HepG2 (cell line): ENCODE measurements around the gene TEC. TPM values are rescaled to one million over a fixed set of nuclear protein-coding genes. Genes with fewer than 3 reads are reported as not detected.

Experiments used
- ATAC-seq: fragments of 200-7000 bp; cut with Tn5 transposase; 3 replicates; pipeline ENCODE4 v1.9.1; 2020; ENCODE audit warnings: mild to moderate bottlenecking, moderate library complexity
- BruUV-seq: library from RNA; stranded (reverse); fragments of 400-500 nt; replicated peaks from 2 replicates; lab custom pipeline; 2021; lab: Mats Ljungman, UMichigan
- CTCF ChIA-PET: fragments of 300-600 bp; formaldehyde crosslinking; extraction: SDS; loops from one replicate; lab custom pipeline; 2021; ENCODE audit warnings: low total read pairs, inconsistent platforms, low intra/inter-chr PET ratio; lab: Yijun Ruan, JAX
- POLR2A ChIA-PET: fragments of 350-600 bp; sonication (Branson Sonifier 250); formaldehyde crosslinking; loops from one replicate; lab custom pipeline; 2020; ENCODE audit warnings: antibody characterized with exemption, inconsistent platforms; lab: Yijun Ruan, JAX
- DNase-seq: peaks from one replicate; pipeline ENCODE4 v3.0.0-alpha.2; 2015; ENCODE audit warnings: low spot score
- FAIRE-seq: peaks from 3 replicates; lab custom pipeline; 2011; peaks lifted over from hg19 to GRCh38; lab: Jason Lieb, UNC
- H2AFZ ChIP-seq: one replicate; pipeline ENCODE4 v1.6.1; 2011; ENCODE audit warnings: low read length, inconsistent platforms
- H3K27ac ChIP-seq: fragments of 300-600 bp; 3 replicates; pipeline ENCODE4 v1.8.0; 2011; ENCODE audit warnings: mixed run types, mild to moderate bottlenecking, mixed read lengths, low read length, inconsistent platforms; ENCODE audit not compliant: insufficient read depth; ENCODE audit errors: extremely low read length
- H3K27me3 ChIP-seq, 2 experiments: fragments of 200-600 bp in 1 of 2; 2 replicates in 1 of 2; 3 replicates in 1 of 2; pipeline versions ENCODE4 v1.6.0 to v1.8.0; 2011; ENCODE audit warnings: low read length in 2 of 2, mild to moderate bottlenecking in 2 of 2, moderate library complexity in 2 of 2, inconsistent platforms in 1 of 2; ENCODE audit not compliant: insufficient read depth in 2 of 2, control insufficient read depth in 1 of 2
- H3K36me3 ChIP-seq, 2 experiments: fragments of 200-600 bp in 1 of 2; replicated peaks in 1 of 2; 2 replicates in 1 of 2; 3 replicates in 1 of 2; pipeline versions ENCODE4 v1.5.1 to v1.8.0; 2011; ENCODE audit warnings: low read length in 2 of 2, inconsistent platforms in 1 of 2; ENCODE audit not compliant: insufficient read depth in 2 of 2, control insufficient read depth in 1 of 2
- H3K4me1 ChIP-seq: 2 replicates; pipeline ENCODE4 v1.5.1; 2012; ENCODE audit warnings: low read length, inconsistent platforms; ENCODE audit not compliant: insufficient read depth
- H3K4me2 ChIP-seq: 2 replicates; pipeline ENCODE4 v1.6.0; 2011; ENCODE audit warnings: low read depth, low read length, inconsistent platforms
- H3K4me3 ChIP-seq, 3 experiments: fragments of 200-600 bp in 1 of 3; sonication (generic), shearing (Covaris generic) in 1 of 3; replicated peaks in 1 of 3; 2 replicates each; pipeline ENCODE4 v1.5.1; 2011 to 2016; ENCODE audit warnings: low read length in 3 of 3, inconsistent platforms in 2 of 3, low read depth in 2 of 3, mild to moderate bottlenecking in 2 of 3, control low read depth in 1 of 3, mixed read lengths in 1 of 3; ENCODE audit not compliant: insufficient read depth in 1 of 3
- H3K79me2 ChIP-seq: one replicate; pipeline ENCODE4 v1.6.1; 2011; ENCODE audit warnings: low read length, inconsistent platforms; ENCODE audit not compliant: insufficient read depth
- H3K9ac ChIP-seq: 2 replicates; pipeline ENCODE4 v1.6.0; 2011; ENCODE audit warnings: mild to moderate bottlenecking, low read depth, low read length, inconsistent platforms; ENCODE audit not compliant: insufficient read depth
- H3K9me3 ChIP-seq: 2 replicates; pipeline ENCODE4 v1.5.1; 2012; ENCODE audit warnings: mild to moderate bottlenecking, low read length
- H4K20me1 ChIP-seq: 2 replicates; pipeline ENCODE4 v1.6.0; 2011; ENCODE audit warnings: inconsistent platforms, mild to moderate bottlenecking, low read length, moderate library complexity; ENCODE audit not compliant: insufficient read depth
- CBFB ChIP-seq: sonication (generic); formaldehyde crosslinking; IDR thresholded peaks from 2 replicates; pipeline ENCODE4 v1.4.0; 2020; ENCODE audit warnings: missing genetic modification reagents
- FOXC1 ChIP-seq: sonication (generic); formaldehyde crosslinking; IDR thresholded peaks from 2 replicates; pipeline ENCODE4 v1.8.0; 2022; ENCODE audit warnings: mild to moderate bottlenecking, missing genetic modification reagents, borderline replicate concordance
- FOXM1 ChIP-seq: sonication (generic); formaldehyde crosslinking; IDR thresholded peaks from 2 replicates; pipeline ENCODE4 v1.5.0; 2020; ENCODE audit warnings: missing genetic modification reagents
- JARID2 ChIP-seq: sonication (generic); formaldehyde crosslinking; IDR thresholded peaks from 2 replicates; pipeline ENCODE4 v1.8.1; 2023; ENCODE audit warnings: missing genetic modification reagents, inconsistent platforms; ENCODE audit not compliant: insufficient replicate concordance
- JUNB ChIP-seq: sonication (generic); formaldehyde crosslinking; IDR thresholded peaks from 2 replicates; pipeline ENCODE4 v1.8.0; 2022; ENCODE audit warnings: missing genetic modification reagents, mild to moderate bottlenecking, borderline replicate concordance
- KLF11 ChIP-seq: IDR thresholded peaks from 2 replicates; pipeline ENCODE4 v1.6.1; 2016; ENCODE audit warnings: missing compliant biosample characterization
- RELA ChIP-seq: sonication (generic); formaldehyde crosslinking; IDR thresholded peaks from 2 replicates; pipeline ENCODE4 v1.4.0; 2020; ENCODE audit warnings: missing genetic modification reagents
- RORA ChIP-seq: sonication (generic); formaldehyde crosslinking; IDR thresholded peaks from 2 replicates; pipeline ENCODE4 v1.5.0; 2020; ENCODE audit warnings: mild to moderate bottlenecking, missing genetic modification reagents, moderate library complexity
- SRY ChIP-seq: sonication (generic); formaldehyde crosslinking; IDR thresholded peaks from 2 replicates; pipeline ENCODE4 v1.8.0; 2022; ENCODE audit warnings: mild to moderate bottlenecking, missing genetic modification reagents
- SSRP1 ChIP-seq: IDR thresholded peaks from 2 replicates; pipeline ENCODE4 v1.6.1; 2016; ENCODE audit warnings: control low read depth
- ZBTB3 ChIP-seq: sonication (generic); formaldehyde crosslinking; IDR thresholded peaks from 2 replicates; pipeline ENCODE4 v1.4.0; 2020; ENCODE audit warnings: low read depth, mild to moderate bottlenecking, moderate library complexity, missing genetic modification reagents, borderline replicate concordance
- ZKSCAN5 ChIP-seq: sonication (generic); formaldehyde crosslinking; IDR thresholded peaks from 2 replicates; pipeline ENCODE4 v1.5.1; 2020; ENCODE audit warnings: mild to moderate bottlenecking, missing genetic modification reagents
- ZNF747 ChIP-seq: sonication (generic); formaldehyde crosslinking; IDR thresholded peaks from 2 replicates; pipeline ENCODE4 v1.8.1; 2023; ENCODE audit warnings: missing genetic modification reagents, mild to moderate bottlenecking, borderline replicate concordance
- ZZZ3 ChIP-seq: sonication (generic); formaldehyde crosslinking; IDR thresholded peaks from 2 replicates; pipeline ENCODE4 v1.4.0; 2020; ENCODE audit warnings: missing genetic modification reagents, mild to moderate bottlenecking, borderline replicate concordance
- in situ Hi-C: cut with HindIII; loops from 2 replicates; pipeline ENCODE4 v1.10.0; 2017; ENCODE audit warnings: low pct_unique_long_range_greater_than_20kb; ENCODE audit not compliant: extremely low pct_ligation_motif_present
- intact Hi-C: fragments of 100-400 bp; cut with micrococcal nuclease; formaldehyde crosslinking; loops from one replicate; pipeline ENCODE4 v1.10.0; 2022; ENCODE audit not compliant: unreplicated experiment
- polyA plus RNA-seq, 8 experiments: library from polyadenylated mRNA; depleted of rRNA in 3 of 8; stranded (reverse) in 7 of 8; unstranded in 1 of 8; fragments of >200 nt; fragmentation: Illumina TruSeq in 4 of 8; extraction: Trizol in 4 of 8; gene quantifications; 2 replicates each; pipeline versions ENCODE4 v1.2.1 to v1.2.3, GENCODE V29; 2011 to 2016; ENCODE audit warnings: low read depth in 4 of 8, missing spikeins in 1 of 8, mixed read lengths in 1 of 8; ENCODE audit not compliant: insufficient read depth in 1 of 8
- total RNA-seq, 5 experiments: library from RNA; depleted of rRNA; stranded (reverse); fragments of >200 nt; fragmentation: Illumina TruSeq; extraction: Trizol; gene quantifications; 2 replicates each; pipeline ENCODE4 v1.2.3, GENCODE V29; 2016; ENCODE audit warnings: low read depth in 1 of 5
- TF ChIP-seq, protein P1 (sequence below): sonication (generic); formaldehyde crosslinking; IDR thresholded peaks from 2 replicates; pipeline ENCODE4 v1.4.0; 2020; ENCODE audit warnings: missing genetic modification reagents, borderline replicate concordance
- TF ChIP-seq, protein P2 (sequence below): sonication (generic); formaldehyde crosslinking; IDR thresholded peaks from 2 replicates; pipeline ENCODE4 v1.4.0; 2020; ENCODE audit warnings: mild to moderate bottlenecking, missing genetic modification reagents, borderline replicate concordance
- TF ChIP-seq, protein P3 (sequence below): sonication (generic); formaldehyde crosslinking; IDR thresholded peaks from 2 replicates; pipeline ENCODE4 v1.8.0; 2022; ENCODE audit warnings: mild to moderate bottlenecking, missing genetic modification reagents, borderline replicate concordance
- TF ChIP-seq, protein P4 (sequence below), 2 experiments: fragments of 450-650 bp in 1 of 2; sonication (generic) in 1 of 2; formaldehyde crosslinking; IDR thresholded peaks; 2 replicates each; pipeline versions ENCODE4 v1.5.0 to v1.8.0; 2020 to 2022; ENCODE audit warnings: mild to moderate bottlenecking in 1 of 2, missing genetic modification reagents in 1 of 2

TEC gene
- total and polyA plus RNA-seq, 2 of the 13 experiments (the other 11 are each of a cell fraction or from before 2014, with no cell fraction given): 0.05 to 0.20 TPM

DNA sequence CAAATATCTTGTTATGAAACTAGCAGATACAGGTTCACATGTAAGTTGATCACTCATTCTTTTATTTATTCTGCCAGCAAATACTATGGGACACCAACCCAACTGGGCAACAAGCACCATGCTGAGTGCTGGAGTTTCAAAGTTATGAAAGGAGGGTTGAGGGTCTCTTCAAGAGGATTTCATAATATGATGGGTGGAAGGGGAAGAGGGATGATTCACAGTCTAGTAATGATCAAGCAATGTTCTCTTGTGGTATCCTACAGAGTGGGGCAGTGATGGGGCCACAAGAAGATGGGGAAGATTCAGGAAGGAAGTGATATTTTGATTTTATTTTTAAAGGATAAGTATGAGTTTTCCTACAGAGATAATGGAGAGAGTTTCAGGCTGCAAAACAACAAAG, 89.4 kb downstream of the TEC start:
- Histone ChIP-seq H3K9me3 (no peaks in the 10 kb centered on the region), H3K9ac (no peak overlapping the region), H3K4me3 (no peak overlapping the region), H3K27me3 (no peaks in the 10 kb centered on the region), H3K79me2 (no peaks in the 10 kb centered on the region), H3K4me1 (no peaks in the 10 kb centered on the region), H2AFZ (no peak overlapping the region), H3K4me2 (no peak overlapping the region), H4K20me1 (no peaks in the 10 kb centered on the region), H3K36me3 (no peaks in the 10 kb centered on the region), H3K27ac (no peak overlapping the region)
- DNase-seq (no peak), FAIRE-seq (no peak), ATAC-seq (no peak)
- intact Hi-C loops (no loop called here), in situ Hi-C loops (no loop called here)
- ChIA-PET CTCF (no interaction called here), POLR2A (no interaction called here)
- no TSS peak for BruUV-seq
- TF ChIP-seq RELA (CRISPR knock-in tag): no peak
- TF ChIP-seq SRY: no peak
- TF ChIP-seq RORA (CRISPR knock-in tag): no peak
- no peak for TF ChIP-seq FOXM1 (CRISPR knock-in tag)
- no peak for TF ChIP-seq SSRP1 (CRISPR knock-in tag)
- TF ChIP-seq, protein P1, sequence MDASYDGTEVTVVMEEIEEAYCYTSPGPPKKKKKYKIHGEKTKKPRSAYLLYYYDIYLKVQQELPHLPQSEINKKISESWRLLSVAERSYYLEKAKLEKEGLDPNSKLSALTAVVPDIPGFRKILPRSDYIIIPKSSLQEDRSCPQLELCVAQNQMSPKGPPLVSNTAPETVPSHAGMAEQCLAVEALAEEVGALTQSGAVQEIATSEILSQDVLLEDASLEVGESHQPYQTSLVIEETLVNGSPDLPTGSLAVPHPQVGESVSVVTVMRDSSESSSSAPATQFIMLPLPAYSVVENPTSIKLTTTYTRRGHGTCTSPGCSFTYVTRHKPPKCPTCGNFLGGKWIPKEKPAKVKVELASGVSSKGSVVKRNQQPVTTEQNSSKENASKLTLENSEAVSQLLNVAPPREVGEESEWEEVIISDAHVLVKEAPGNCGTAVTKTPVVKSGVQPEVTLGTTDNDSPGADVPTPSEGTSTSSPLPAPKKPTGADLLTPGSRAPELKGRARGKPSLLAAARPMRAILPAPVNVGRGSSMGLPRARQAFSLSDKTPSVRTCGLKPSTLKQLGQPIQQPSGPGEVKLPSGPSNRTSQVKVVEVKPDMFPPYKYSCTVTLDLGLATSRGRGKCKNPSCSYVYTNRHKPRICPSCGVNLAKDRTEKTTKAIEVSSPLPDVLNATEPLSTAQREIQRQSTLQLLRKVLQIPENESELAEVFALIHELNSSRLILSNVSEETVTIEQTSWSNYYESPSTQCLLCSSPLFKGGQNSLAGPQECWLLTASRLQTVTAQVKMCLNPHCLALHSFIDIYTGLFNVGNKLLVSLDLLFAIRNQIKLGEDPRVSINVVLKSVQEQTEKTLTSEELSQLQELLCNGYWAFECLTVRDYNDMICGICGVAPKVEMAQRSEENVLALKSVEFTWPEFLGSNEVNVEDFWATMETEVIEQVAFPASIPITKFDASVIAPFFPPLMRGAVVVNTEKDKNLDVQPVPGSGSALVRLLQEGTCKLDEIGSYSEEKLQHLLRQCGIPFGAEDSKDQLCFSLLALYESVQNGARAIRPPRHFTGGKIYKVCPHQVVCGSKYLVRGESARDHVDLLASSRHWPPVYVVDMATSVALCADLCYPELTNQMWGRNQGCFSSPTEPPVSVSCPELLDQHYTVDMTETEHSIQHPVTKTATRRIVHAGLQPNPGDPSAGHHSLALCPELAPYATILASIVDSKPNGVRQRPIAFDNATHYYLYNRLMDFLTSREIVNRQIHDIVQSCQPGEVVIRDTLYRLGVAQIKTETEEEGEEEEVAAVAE (CRISPR knock-in tag): no peak
- no peak for TF ChIP-seq CBFB (CRISPR knock-in tag)
- TF ChIP-seq ZNF747: no peak
- TF ChIP-seq, protein P2, sequence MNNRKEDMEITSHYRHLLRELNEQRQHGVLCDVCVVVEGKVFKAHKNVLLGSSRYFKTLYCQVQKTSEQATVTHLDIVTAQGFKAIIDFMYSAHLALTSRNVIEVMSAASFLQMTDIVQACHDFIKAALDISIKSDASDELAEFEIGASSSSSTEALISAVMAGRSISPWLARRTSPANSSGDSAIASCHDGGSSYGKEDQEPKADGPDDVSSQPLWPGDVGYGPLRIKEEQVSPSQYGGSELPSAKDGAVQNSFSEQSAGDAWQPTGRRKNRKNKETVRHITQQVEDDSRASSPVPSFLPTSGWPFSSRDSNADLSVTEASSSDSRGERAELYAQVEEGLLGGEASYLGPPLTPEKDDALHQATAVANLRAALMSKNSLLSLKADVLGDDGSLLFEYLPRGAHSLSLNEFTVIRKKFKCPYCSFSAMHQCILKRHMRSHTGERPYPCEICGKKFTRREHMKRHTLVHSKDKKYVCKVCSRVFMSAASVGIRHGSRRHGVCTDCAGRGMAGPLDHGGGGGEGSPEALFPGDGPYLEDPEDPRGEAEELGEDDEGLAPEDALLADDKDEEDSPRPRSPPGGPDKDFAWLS (CRISPR knock-in tag): no peak
- TF ChIP-seq, protein P3, sequence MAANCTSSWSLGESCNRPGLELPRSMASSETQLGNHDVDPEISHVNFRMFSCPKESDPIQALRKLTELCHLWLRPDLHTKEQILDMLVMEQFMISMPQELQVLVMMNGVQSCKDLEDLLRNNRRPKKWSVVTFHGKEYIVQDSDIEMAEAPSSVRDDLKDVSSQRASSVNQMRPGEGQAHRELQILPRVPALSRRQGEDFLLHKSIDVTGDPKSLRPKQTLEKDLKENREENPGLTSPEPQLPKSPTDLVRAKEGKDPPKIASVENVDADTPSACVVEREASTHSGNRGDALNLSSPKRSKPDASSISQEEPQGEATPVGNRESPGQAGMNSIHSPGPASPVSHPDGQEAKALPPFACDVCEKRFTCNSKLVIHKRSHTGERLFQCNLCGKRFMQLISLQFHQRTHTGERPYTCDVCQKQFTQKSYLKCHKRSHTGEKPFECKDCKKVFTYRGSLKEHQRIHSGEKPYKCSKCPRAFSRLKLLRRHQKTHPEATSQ: no peak
- TF ChIP-seq, protein P4, sequence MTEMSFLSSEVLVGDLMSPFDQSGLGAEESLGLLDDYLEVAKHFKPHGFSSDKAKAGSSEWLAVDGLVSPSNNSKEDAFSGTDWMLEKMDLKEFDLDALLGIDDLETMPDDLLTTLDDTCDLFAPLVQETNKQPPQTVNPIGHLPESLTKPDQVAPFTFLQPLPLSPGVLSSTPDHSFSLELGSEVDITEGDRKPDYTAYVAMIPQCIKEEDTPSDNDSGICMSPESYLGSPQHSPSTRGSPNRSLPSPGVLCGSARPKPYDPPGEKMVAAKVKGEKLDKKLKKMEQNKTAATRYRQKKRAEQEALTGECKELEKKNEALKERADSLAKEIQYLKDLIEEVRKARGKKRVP (CRISPR knock-in tag; IDR thresholded peaks at IDR 0.05): no peak
- no peak for TF ChIP-seq ZBTB3
- TF ChIP-seq ZKSCAN5: no peak
- no peak for TF ChIP-seq JUNB (CRISPR knock-in tag)
- TF ChIP-seq KLF11 (CRISPR knock-in tag): no peak
- no peak for TF ChIP-seq ZZZ3 (CRISPR knock-in tag)
- no peak for TF ChIP-seq JARID2 (CRISPR knock-in tag)
- no peak for TF ChIP-seq FOXC1 (CRISPR knock-in tag)
